Osteoblast (primary cell): Measurements from ENCODE around the gene C17orf67. TPM values are rescaled to one million over a fixed set of nuclear protein-coding genes. Genes with fewer than 3 reads are reported as not detected.

ENCODE experiments used
- DNase-seq: peaks from one replicate; pipeline ENCODE4 v3.0.0; 2011; ENCODE audit warnings: low spot score, mixed read lengths; ENCODE audit not compliant: insufficient read length; ENCODE audit errors: missing footprints
- H2AFZ ChIP-seq: 2 replicates; pipeline ENCODE4 v1.6.0; 2011; ENCODE audit warnings: mild to moderate bottlenecking, low read length
- H3K27ac ChIP-seq: 2 replicates; pipeline ENCODE4 v1.5.1; 2011; ENCODE audit warnings: mild to moderate bottlenecking, low read depth, low read length, moderate library complexity
- H3K27me3 ChIP-seq: 2 replicates; pipeline ENCODE4 v1.6.0; 2012; ENCODE audit warnings: mild to moderate bottlenecking, control low read depth, inconsistent platforms, low read length, moderate library complexity; ENCODE audit not compliant: insufficient read depth
- H3K36me3 ChIP-seq: 2 replicates; pipeline ENCODE4 v1.5.1; 2011; ENCODE audit warnings: mild to moderate bottlenecking, low read length, control low read depth, moderate library complexity; ENCODE audit not compliant: insufficient read depth
- H3K4me1 ChIP-seq: 2 replicates; pipeline ENCODE4 v1.5.1; 2011; ENCODE audit warnings: mild to moderate bottlenecking, low read length, control low read depth, moderate library complexity; ENCODE audit not compliant: insufficient read depth
- H3K4me2 ChIP-seq: 2 replicates; pipeline ENCODE4 v1.6.0; 2011; ENCODE audit warnings: mild to moderate bottlenecking, low read length; ENCODE audit not compliant: insufficient read depth
- H3K4me3 ChIP-seq: fragments of 200-600 bp; sonication (generic); 3 replicates; pipeline ENCODE4 v1.5.1; 2012; ENCODE audit warnings: mild to moderate bottlenecking, low read length, inconsistent platforms; ENCODE audit not compliant: insufficient read depth
- H3K79me2 ChIP-seq: 2 replicates; pipeline ENCODE4 v1.6.0; 2012; ENCODE audit warnings: mild to moderate bottlenecking, low read length, control low read depth, inconsistent platforms; ENCODE audit not compliant: insufficient read depth
- H3K9me3 ChIP-seq: 2 replicates; pipeline ENCODE4 v1.5.1; 2011; ENCODE audit warnings: low read depth, low read length, control low read depth
- H4K20me1 ChIP-seq: 2 replicates; pipeline ENCODE4 v1.6.0; 2012; ENCODE audit warnings: mild to moderate bottlenecking, low read length, control low read depth; ENCODE audit not compliant: insufficient read depth
- CTCF ChIP-seq: IDR thresholded peaks from 2 replicates; pipeline ENCODE4 v1.5.1; 2011; ENCODE audit warnings: mild to moderate bottlenecking, low read depth, low read length, moderate library complexity; ENCODE audit errors: extremely low read depth
- total RNA-seq: library from RNA; depleted of rRNA; stranded (reverse); fragments of >200 nt; gene quantifications from 2 replicates; pipeline ENCODE4 v1.2.3, GENCODE V29; 2012

The C17orf67 gene
- total RNA-seq, 1 donor = 0.36 TPM

GRCh38 chr17:56772442-56772841 lies 61.3 kb downstream of the C17orf67 start:
- no peak for DNase-seq
- Histone ChIP-seq H2AFZ (no peak overlapping the region), H3K27me3 (peaks cover 16% of the 10 kb centered on the region), H3K79me2 (no peaks in the 10 kb centered on the region), H3K27ac (no peak overlapping the region), H4K20me1 (no peaks in the 10 kb centered on the region), H3K4me3 (no peak overlapping the region), H3K4me2 (no peak overlapping the region), H3K9me3 (no peaks in the 10 kb centered on the region), H3K36me3 (no peaks in the 10 kb centered on the region), H3K4me1 (no peaks in the 10 kb centered on the region)
- TF ChIP-seq CTCF = no peak

GRCh38 chr17:56771975-56772374 lies 61.7 kb downstream of the C17orf67 start:
- no peaks in the 10 kb centered on the region for H3K4me1 ChIP-seq
- H3K27me3 ChIP-seq = peaks cover 16% of the 10 kb centered on the region
- H3K4me3 ChIP-seq = no peak overlapping the region
- H2AFZ ChIP-seq = no peak overlapping the region
- H3K27ac ChIP-seq = no peak overlapping the region
- no peak overlapping the region for H3K4me2 ChIP-seq
- no peaks in the 10 kb centered on the region for H3K9me3 ChIP-seq
- no peak for DNase-seq
- no peaks in the 10 kb centered on the region for H3K36me3 ChIP-seq
- H4K20me1 ChIP-seq = no peaks in the 10 kb centered on the region
- TF ChIP-seq CTCF = no peak
- H3K79me2 ChIP-seq = no peaks in the 10 kb centered on the region

- H3K9me3 ChIP-seq = no peaks in the 10 kb centered on the region
- H4K20me1 ChIP-seq = no peaks in the 10 kb centered on the region
- H3K4me3 ChIP-seq = no peak overlapping the region
- H3K79me2 ChIP-seq = no peaks in the 10 kb centered on the region
- H3K4me2 ChIP-seq = no peak overlapping the region
- H3K27me3 ChIP-seq = peaks cover 16% of the 10 kb centered on the region
- H2AFZ ChIP-seq = no peak overlapping the region
- no peak overlapping the region for H3K27ac ChIP-seq
- no peaks in the 10 kb centered on the region for H3K36me3 ChIP-seq
- DNase-seq = no peak
- no peak for TF ChIP-seq CTCF
- no peaks in the 10 kb centered on the region for H3K4me1 ChIP-seq
Measured at GRCh38 chr17:56771563-56771962, 62.2 kb downstream of the C17orf67 start.

- H3K9me3 ChIP-seq = no peaks in the 10 kb centered on the region
- no peak for TF ChIP-seq CTCF
- H4K20me1 ChIP-seq = no peaks in the 10 kb centered on the region
- H3K36me3 ChIP-seq = no peaks in the 10 kb centered on the region
- no peak for DNase-seq
- H3K79me2 ChIP-seq = no peaks in the 10 kb centered on the region
- peaks cover 20% of the 10 kb centered on the region for H3K27me3 ChIP-seq
- H3K4me3 ChIP-seq = no peak overlapping the region
- no peak overlapping the region for H3K4me2 ChIP-seq
- no peak overlapping the region for H3K27ac ChIP-seq
- H2AFZ ChIP-seq = no peak overlapping the region
- no peaks in the 10 kb centered on the region for H3K4me1 ChIP-seq
Measured at GRCh38 chr17:56770427-56770826, 63.3 kb downstream of the C17orf67 start.
